KG1 (cell line): ENCODE data around the gene PAX2.

Experiments
- DNase-seq: peaks from one replicate; lab custom pipeline; 2025; lab: John Stamatoyannopoulos, UW

The PAX2 gene

GRCh38 chr10:100817268-100817839 is 72.0 kb downstream of the PAX2 start:
- no peak for DNase-seq

- no peak for DNase-seq
Observed at GRCh38 chr10:100819424-100819823, 74.0 kb downstream of the PAX2 start.

GRCh38 chr10:100823194-100823593 is 77.8 kb downstream of the PAX2 start:
- no peak for DNase-seq

GRCh38 chr10:100824886-100825285 is 79.5 kb downstream of the PAX2 start:
- DNase-seq: no peak

GRCh38 chr10:100825325-100825875 is 80.0 kb downstream of the PAX2 start:
- DNase-seq: no peak

- DNase-seq: no peak
Observed at GRCh38 chr10:100826031-100826651, 80.8 kb downstream of the PAX2 start.

GRCh38 chr10:100826661-100826982 is 81.2 kb downstream of the PAX2 start:
- no peak for DNase-seq

- DNase-seq: no peak
Observed at GRCh38 chr10:100826983-100827818, 81.8 kb downstream of the PAX2 start.

GRCh38 chr10:100827819-100828737 is 82.7 kb downstream of the PAX2 start:
- DNase-seq: no peak

GRCh38 chr10:100828738-100829096 is 83.3 kb downstream of the PAX2 start:
- DNase-seq: no peak

GRCh38 chr10:100829097-100829870 is 83.9 kb downstream of the PAX2 start:
- no peak for DNase-seq

- DNase-seq: no peak
Observed at GRCh38 chr10:100829933-100830727, 84.7 kb downstream of the PAX2 start.

- no peak for DNase-seq
Observed at GRCh38 chr10:100830728-100831111, 85.3 kb downstream of the PAX2 start.

- no peak for DNase-seq
Observed at GRCh38 chr10:100831742-100832141, 86.4 kb downstream of the PAX2 start.

GRCh38 chr10:100835810-100836209 is 90.4 kb downstream of the PAX2 start:
- no peak for DNase-seq

- no peak for DNase-seq
Observed at GRCh38 chr10:100836891-100837290, 91.5 kb downstream of the PAX2 start.

GRCh38 chr10:100837300-100837699 is 91.9 kb downstream of the PAX2 start:
- no peak for DNase-seq

GRCh38 chr10:100838986-100839385 is 93.6 kb downstream of the PAX2 start:
- DNase-seq: no peak

- DNase-seq: no peak
Observed at GRCh38 chr10:100841528-100841927, 96.1 kb downstream of the PAX2 start.

GRCh38 chr10:100847440-100847839 is 102.1 kb downstream of the PAX2 start:
- DNase-seq: no peak
